ENCODE results near the gene RTN4RL1. TPM values are rescaled to one million over a fixed set of nuclear protein-coding genes. Genes with fewer than 3 reads are reported as not detected.
A peak's percentile ranks its signal among the peaks of the same experiment; 100 is the strongest.

Gene RTN4RL1
- total and polyA plus RNA-seq, 4 donors, result 0.65 to 7.3 (median 2.4) TPM

- 84 to 87% methylated on average over 10 of the region's 10 CpGs for WGBS, 2 donors
- H3K36me3 ChIP-seq (ENCODE audit: control insufficient read depth in 4 of 4, insufficient read depth in 4 of 4, low read length in 4 of 4), result peaks cover 0 to 29% (median 20%) of the 10 kb centered on the region in 4 donors
- no peak for ATAC-seq (ENCODE audit: insufficient read depth, low FRiP score)
Observed at GRCh38 chr17:2065949-2066400, 40.8 kb upstream of the RTN4RL1 start.

GRCh38 chr17:2064980-2065785 lies 40.0 kb upstream of the RTN4RL1 start:
- WGBS, 2 donors, result 82 to 85% methylated on average over 23 to 24 of the region's 24 CpGs
- Histone ChIP-seq H3K9me3 (ENCODE audit: control insufficient read depth in 4 of 4, insufficient read depth in 3 of 4, low read length in 3 of 4) (peaks cover 0 to 2% (median 0%) of the 10 kb centered on the region in 4 donors), H3K4me3 (no peak overlapping the region), H3K4me1 (ENCODE audit: control insufficient read depth in 5 of 5, insufficient read depth in 5 of 5, low read length in 5 of 5) (peaks cover 0 to 95% (median 53%) of the 10 kb centered on the region in 5 donors), H3K27ac (ENCODE audit: low read depth in 1 of 2, low read length in 1 of 2) (peak overlapping the region; percentile 24 to 59), H3K27me3 (ENCODE audit: control insufficient read depth in 3 of 3, insufficient read depth in 3 of 3, low read length in 2 of 3) (peaks cover 0 to 2% (median 0%) of the 10 kb centered on the region in 3 donors), H3K36me3 (ENCODE audit: control insufficient read depth in 4 of 4, insufficient read depth in 4 of 4, low read length in 4 of 4) (peaks cover 0 to 37% (median 25%) of the 10 kb centered on the region in 4 donors), H3K9ac (ENCODE audit: insufficient read depth in 1 of 2, low read length in 2 of 2) (peak overlapping the region in 1 of 2 donors; percentile 73)
- peak; percentile 55 to 79 (median 77) for DNase-seq
- no peak for ATAC-seq (ENCODE audit: insufficient read depth, low FRiP score)
- no peak for TF ChIP-seq CTCF (IDR thresholded peaks at IDR 0.05; ENCODE audit: control extremely low read depth, extremely low read depth)

More at GRCh38 chr17:2065949-2066400, 40.8 kb upstream of the RTN4RL1 start:
- no peak for TF ChIP-seq CTCF (IDR thresholded peaks at IDR 0.05; ENCODE audit: control extremely low read depth, extremely low read depth)
- peaks cover 0 to 2% (median 0%) of the 10 kb centered on the region in 4 donors for H3K9me3 ChIP-seq (ENCODE audit: control insufficient read depth in 4 of 4, insufficient read depth in 3 of 4, low read length in 3 of 4)
- H3K27me3 ChIP-seq (ENCODE audit: control insufficient read depth in 3 of 3, insufficient read depth in 3 of 3, low read length in 2 of 3), result no peaks in the 10 kb centered on the region
- H3K27ac ChIP-seq (ENCODE audit: low read depth in 1 of 2, low read length in 1 of 2), result peak overlapping the region; percentile 24 to 34
- no peak overlapping the region for H3K4me3 ChIP-seq
- peak in 1 of 3 donors; percentile 28 for DNase-seq
- peaks cover 0 to 95% (median 48%) of the 10 kb centered on the region in 5 donors for H3K4me1 ChIP-seq (ENCODE audit: control insufficient read depth in 5 of 5, insufficient read depth in 5 of 5, low read length in 5 of 5)
- H3K9ac ChIP-seq (ENCODE audit: insufficient read depth in 1 of 2, low read length in 2 of 2), result peak overlapping the region in 1 of 2 donors; percentile 73

- Histone ChIP-seq H3K36me3 (ENCODE audit: control insufficient read depth in 4 of 4, insufficient read depth in 4 of 4, low read length in 4 of 4) (peaks cover 0 to 43% (median 28%) of the 10 kb centered on the region in 4 donors), H3K4me1 (ENCODE audit: control insufficient read depth in 5 of 5, insufficient read depth in 5 of 5, low read length in 5 of 5) (peaks cover 0 to 95% (median 56%) of the 10 kb centered on the region in 5 donors), H3K27ac (ENCODE audit: low read depth in 1 of 2, low read length in 1 of 2) (peak overlapping the region; percentile 24 to 59), H3K9ac (ENCODE audit: insufficient read depth in 1 of 2, low read length in 2 of 2) (no peak overlapping the region), H3K4me3 (no peak overlapping the region), H3K9me3 (ENCODE audit: control insufficient read depth in 4 of 4, insufficient read depth in 3 of 4, low read length in 3 of 4) (peaks cover 0 to 2% (median 0%) of the 10 kb centered on the region in 4 donors), H3K27me3 (ENCODE audit: control insufficient read depth in 3 of 3, insufficient read depth in 3 of 3, low read length in 2 of 3) (peaks cover 0 to 2% (median 0%) of the 10 kb centered on the region in 3 donors)
- DNase-seq, result peak in 2 of 3 donors; percentile 24 to 33
- WGBS, 2 donors, result 77 to 79% methylated on average over 6 of the region's 6 CpGs
- no peak for ATAC-seq (ENCODE audit: insufficient read depth, low FRiP score)
- TF ChIP-seq CTCF (IDR thresholded peaks at IDR 0.05; ENCODE audit: control extremely low read depth, extremely low read depth), result no peak
Observed at GRCh38 chr17:2064520-2064971, 39.4 kb upstream of the RTN4RL1 start.
